ENCODE results near the gene ABCA13. TPM values are rescaled to one million over a fixed set of nuclear protein-coding genes. Genes with fewer than 3 reads are reported as not detected.

The ABCA13 gene, protein sequence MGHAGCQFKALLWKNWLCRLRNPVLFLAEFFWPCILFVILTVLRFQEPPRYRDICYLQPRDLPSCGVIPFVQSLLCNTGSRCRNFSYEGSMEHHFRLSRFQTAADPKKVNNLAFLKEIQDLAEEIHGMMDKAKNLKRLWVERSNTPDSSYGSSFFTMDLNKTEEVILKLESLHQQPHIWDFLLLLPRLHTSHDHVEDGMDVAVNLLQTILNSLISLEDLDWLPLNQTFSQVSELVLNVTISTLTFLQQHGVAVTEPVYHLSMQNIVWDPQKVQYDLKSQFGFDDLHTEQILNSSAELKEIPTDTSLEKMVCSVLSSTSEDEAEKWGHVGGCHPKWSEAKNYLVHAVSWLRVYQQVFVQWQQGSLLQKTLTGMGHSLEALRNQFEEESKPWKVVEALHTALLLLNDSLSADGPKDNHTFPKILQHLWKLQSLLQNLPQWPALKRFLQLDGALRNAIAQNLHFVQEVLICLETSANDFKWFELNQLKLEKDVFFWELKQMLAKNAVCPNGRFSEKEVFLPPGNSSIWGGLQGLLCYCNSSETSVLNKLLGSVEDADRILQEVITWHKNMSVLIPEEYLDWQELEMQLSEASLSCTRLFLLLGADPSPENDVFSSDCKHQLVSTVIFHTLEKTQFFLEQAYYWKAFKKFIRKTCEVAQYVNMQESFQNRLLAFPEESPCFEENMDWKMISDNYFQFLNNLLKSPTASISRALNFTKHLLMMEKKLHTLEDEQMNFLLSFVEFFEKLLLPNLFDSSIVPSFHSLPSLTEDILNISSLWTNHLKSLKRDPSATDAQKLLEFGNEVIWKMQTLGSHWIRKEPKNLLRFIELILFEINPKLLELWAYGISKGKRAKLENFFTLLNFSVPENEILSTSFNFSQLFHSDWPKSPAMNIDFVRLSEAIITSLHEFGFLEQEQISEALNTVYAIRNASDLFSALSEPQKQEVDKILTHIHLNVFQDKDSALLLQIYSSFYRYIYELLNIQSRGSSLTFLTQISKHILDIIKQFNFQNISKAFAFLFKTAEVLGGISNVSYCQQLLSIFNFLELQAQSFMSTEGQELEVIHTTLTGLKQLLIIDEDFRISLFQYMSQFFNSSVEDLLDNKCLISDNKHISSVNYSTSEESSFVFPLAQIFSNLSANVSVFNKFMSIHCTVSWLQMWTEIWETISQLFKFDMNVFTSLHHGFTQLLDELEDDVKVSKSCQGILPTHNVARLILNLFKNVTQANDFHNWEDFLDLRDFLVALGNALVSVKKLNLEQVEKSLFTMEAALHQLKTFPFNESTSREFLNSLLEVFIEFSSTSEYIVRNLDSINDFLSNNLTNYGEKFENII (N-terminal part only)
- total RNA-seq = 0.55 and 1.4 TPM in 2 replicates

DNA sequence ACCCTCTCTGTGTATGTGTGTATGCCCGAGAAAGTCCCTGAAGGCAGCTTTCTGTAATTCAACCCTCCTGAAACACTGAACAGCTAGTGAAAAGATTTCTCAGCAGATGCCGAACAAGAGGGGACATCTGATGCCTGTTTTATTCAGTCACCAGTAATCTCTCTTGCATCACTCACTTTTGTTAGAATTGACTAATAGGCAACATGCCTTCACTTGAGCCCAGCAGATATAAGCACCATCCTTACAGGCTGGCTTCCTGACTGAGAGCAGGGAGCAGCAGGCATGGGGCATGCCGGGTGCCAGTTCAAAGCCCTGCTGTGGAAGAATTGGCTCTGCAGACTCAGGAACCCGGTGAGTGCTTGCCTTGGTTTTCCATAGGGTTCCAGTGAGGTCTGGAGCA is at the start of gene ABCA13:
ABCA13 (plus strand) TSS at position 257 of the 400 bp plus-strand sequence; CDS start at position 283, 26 bp downstream.

Other genes starting within 250 kb of the ABCA13 start
- under 0.01 and 0.09 TPM in 2 replicates for gene PKD1L1, start 223.0 kb upstream of the ABCA13 start, total RNA-seq
- gene HUS1, start 191.8 kb upstream of the ABCA13 start, total RNA-seq = 10.7 and 14.7 TPM in 2 replicates
- not detected in 2 replicates for gene SUN3, start 142.4 kb upstream of the ABCA13 start, total RNA-seq
- not detected in 2 replicates for gene C7orf57, start 135.9 kb upstream of the ABCA13 start, total RNA-seq
- 6.6 and 7.3 TPM in 2 replicates for gene UPP1, start 82.2 kb upstream of the ABCA13 start, total RNA-seq